Embryonic facial prominence (tissue), 1 donor: ENCODE results near the gene SIK3.
"Not testable (repeated sequence)": the region's sequence is repeated elsewhere in the genome, so short reads cannot be mapped to it uniquely, and the experiment has no call there.

Experiments used
- DNase-seq: peaks from one replicate; pipeline ENCODE4 v3.0.0-alpha.2; 2016; ENCODE audit errors: extremely low spot score

SIK3 gene

DNA sequence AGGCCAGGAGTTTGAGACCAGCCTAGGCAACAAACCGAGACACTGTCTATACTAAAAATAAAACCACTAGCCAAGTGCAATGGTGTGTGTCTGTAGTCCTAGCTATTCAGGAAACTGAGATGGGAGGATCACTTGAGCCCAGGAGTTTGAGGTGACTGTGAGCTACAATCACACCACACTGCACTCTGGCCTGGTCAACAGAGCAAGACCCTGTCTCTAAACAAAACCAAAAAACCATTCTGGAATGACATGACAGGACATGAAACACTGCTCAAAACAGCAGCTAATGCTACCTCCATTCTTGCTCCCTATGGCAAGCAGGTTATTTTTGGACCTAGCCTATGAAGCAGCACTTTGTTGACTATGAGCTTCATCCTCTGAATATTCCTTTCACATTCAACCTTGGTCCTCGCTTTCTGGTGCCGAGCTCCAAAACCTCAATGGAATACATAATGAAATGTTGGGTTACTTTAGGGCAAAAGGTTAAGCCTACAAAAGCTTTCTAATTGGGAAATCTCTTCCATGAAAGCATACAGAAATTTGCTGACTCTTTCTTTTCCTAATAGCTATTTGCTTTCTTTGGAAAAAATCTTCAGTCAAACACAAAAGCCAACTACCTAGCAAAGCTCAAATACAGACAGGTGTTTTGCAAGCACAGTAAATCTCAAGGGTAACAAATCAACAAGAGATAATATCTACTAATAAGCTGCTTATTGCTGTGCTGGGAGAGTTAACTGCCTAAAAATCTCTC lies 21.1 kb downstream of the SIK3 start:
- no peak for DNase-seq

DNA sequence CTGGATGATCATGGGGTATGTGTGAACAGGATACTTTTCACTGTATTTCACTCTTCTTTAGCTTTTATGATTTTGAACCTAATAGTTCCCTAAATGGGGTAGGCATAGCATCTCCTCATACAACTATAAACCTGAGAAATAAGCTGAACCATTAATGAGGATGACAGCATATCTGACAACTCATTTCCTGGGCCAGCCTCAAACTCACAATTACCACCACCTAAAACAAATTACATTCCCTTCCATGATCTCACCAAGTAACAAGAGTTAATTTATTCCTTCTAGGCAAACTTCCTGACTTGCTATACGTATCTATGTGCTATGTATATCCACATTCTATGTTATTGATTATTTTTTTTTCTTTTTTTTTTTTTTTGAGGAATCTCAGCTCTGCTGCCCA lies 23.0 kb downstream of the SIK3 start:
- DNase-seq = no peak

DNA sequence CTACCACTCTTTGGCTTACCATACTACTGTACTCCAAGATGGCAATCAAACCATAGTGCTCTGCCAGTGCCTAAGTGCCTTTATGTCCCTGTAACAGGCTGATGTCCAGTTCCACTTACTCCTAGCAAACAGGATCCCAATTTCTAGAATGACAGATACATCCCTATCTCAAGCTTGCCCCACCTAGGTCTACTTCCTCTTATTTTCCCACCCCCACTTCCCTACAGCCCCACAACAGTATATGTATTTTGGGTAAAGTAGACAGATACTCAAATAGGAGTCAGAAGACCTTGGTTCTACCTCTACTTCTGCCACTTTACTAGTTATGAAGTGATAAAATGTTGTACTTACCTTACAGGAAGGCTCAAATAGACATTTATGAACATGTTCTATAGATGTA lies 24.1 kb downstream of the SIK3 start:
- DNase-seq = no peak

DNA sequence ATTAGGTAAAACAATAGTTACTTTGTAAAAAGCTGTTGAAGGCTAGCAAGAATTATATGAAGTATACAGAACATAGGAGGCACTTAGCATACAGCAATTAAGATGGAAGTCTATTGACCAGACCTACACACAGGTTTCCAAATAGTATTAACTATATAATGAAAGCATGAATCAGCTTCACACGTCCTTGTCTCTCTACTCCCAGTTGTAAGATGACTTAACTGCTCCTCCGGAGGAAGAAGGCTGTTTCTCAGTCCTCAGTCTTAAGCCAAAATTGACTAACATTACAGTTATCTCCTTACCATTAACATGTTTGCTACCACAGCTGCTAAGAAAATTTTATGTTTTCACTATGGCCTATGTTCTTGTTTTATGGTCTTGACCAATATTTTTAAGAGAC lies 24.7 kb downstream of the SIK3 start:
- DNase-seq = no peak

DNA sequence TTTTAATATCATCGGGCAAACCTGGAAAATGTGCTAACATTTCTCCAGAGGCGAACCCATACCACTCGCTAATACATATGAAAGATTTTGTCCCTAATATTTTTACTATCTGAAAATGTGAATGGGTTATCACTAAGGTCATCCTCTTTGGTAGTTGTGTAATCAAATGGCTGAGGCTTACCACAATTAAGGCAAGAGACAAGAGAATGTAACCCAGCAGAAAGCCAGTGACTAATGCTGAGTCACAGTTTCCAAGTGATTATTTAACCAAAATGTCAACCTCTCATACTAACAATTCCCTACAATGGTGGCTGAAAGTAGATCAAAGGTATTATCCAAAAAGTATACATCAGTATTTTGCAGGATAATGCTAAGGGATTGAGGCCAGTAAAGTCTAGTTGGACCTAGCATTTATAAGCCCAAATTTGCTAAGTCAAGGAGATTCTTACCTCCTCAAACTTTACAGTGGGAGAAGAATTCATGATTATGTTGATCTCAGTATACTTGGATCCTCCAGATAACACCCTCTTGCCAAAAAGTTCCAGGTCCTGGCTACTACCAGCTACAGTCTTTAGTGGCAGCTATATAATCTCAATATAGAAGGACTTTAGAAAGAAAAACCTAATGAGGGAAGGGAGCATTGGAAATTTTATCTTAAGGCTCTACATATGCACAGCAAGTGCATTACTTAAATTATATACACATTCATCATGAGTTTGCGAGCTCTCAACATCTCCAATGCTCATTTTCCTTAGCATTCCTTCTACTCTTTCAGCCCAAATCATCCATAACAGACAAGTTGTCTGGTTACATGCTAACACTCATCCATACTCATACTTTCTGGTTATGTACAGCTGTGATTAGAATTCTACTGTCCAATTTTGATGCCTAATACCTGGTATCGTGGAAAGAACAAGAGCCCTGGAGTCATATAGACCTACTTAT lies 25.4 kb downstream of the SIK3 start:
- DNase-seq = no peak

DNA sequence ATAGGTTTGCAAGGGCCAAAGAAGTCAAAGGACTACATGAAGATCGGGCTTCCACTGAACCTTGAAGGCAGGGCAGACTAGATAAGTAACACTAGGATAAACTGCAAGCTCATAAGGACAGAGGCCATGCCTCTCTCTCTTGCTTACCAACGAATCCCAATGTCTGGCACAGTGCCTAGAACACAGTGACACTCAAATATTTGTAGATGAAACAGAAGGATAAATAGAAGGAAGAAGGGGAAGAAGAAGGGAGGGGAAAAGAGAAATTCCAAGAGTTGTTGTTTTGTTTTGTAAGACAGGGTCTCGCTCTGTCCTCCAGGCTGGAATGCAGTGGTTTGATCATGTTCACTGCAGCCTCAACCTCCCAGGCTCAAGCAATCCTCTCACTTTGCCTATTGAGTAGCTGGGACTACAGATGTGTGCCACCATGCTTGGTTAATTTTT lies 26.9 kb downstream of the SIK3 start:
- no peak for DNase-seq

DNA sequence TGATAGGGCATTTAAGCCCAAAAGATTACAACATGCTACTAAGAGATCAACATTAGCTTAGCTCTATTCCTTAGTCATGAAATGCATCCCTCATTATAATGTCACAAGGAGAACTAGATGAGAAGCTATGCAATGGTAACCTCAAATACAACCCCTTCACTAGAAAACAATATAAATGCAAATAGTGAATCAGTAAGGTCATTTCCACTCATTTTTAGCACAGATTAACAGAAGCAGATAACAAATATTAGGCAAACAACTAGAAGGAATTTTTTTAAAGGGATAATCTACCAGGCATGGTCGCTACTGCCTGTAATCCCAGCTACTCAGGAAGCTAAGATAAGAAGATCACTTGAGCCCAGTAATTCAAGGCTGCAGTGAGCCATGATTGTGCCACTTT lies 28.2 kb downstream of the SIK3 start:
- no peak for DNase-seq

DNA sequence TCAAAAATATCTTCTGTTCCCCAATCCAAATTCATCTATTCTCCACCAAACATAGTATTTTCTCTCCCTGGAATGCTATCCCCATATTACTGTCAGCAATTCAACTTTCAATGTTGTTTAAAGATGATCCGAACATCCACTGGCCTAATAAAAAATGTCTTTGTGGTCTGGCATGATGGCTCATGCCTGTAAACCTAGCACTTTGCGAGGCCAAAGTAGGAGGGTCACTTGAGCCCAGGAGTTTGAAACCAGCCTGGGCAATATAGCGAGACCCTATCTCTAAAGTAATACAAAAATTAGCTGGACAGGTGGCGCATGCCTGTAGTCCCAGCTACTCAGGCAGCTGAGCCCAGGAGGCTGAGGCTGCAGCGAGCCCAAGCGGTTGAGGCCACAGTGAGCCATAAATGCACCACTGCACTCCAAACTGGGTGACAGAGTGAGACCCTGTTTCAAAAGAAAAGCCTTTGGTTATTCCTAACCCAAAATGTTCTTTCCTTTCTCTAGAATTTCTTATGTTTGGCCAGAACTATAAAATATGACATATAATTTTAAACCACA lies 29.8 kb downstream of the SIK3 start:
- DNase-seq = no peak

DNA sequence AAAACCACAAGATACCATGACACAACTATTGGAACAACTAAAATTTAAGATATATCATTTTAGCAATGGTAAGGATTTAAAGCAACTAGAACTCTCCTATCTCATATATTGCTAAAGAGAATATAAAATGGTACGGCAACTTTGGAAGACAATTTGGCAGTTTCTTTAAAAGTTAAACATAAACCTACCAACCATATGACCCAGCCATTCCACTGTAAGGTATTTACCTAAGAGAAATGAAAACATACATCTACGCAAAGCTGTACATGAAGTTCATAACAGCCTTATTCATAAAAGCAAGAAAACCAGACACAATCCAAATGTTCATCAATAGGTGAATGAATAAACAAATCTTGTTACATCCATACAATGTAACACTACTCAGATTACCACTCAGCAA lies 31.3 kb downstream of the SIK3 start:
- no peak for DNase-seq

DNA sequence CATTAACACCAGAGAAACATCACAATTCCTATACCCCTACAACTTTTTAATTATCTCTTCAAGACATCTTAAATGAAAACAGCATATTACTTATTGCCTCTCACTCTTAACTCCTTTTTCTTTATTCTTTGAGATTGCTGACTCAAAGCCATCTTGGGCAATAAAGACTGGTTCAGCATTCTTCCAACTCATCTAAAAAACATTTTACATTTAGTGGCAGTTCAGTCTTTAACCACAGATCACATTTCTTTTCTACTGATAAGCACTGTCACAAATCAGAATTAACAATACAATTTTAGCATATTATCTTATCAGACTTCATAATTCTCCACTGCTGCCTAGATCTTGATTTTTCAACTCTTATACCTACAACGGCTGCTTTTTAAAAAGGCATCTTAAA lies 34.0 kb downstream of the SIK3 start:
- no peak for DNase-seq

DNA sequence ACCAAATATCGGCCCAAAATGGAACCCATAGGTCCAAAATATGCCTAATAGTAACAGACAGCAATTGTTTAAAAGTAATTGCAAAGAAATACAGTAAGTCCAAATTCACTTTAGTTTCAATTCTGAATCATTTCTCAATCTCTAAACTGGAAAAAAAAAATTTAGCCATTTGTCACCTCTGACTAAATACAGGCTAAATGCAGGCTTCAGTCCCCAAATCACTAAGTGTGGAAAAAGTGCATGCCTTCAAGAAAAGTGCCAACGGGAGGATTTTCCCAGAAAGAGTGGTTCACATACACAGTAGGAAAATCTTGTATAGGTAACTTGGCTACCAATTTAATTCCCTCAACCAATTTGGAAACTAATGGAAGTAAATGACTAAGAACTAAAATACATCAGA lies 35.7 kb downstream of the SIK3 start:
- no peak for DNase-seq

DNA sequence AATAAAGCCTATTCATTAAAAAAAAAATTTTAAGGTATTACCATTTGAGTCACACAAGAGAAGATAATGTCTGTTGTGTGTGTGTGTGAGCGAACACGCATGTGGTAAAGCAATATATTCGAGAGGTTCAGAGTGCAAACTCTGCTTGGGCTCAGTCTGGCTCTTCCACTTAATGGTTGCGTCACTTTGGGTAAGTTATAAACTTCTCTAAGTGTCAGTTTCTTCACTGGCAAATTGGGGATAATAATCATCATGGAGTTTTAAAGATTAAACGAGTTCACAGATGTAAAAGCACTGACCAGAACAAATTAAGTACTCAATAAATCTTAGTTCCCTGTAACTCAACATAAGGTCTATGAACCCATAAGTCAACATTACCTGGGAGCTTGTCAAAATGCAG lies 37.0 kb downstream of the SIK3 start:
- no peak for DNase-seq

DNA sequence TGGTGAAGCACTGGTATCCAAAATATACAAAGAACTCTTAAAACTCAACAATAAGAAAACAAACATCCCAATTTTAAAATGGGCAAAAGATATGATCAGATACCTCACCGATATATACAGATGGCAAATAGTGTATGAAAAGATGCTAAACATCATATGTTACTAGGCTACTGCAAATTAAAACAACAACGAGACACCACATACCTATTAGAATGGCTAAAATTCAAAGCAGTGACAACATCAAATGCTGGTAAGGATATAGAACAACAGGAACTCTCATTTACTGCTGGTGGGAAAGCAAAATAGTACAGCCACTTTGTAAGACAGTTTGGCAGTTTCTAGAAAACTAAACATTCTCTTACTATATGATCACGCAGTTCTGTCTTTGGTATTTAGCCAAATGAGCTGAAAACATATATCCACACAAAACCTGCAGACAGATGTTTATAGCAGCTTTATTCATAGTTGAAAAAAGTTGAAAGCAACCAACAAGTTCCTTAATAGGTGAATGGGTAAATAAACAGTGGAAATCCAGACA lies 38.5 kb downstream of the SIK3 start:
- no peak for DNase-seq

DNA sequence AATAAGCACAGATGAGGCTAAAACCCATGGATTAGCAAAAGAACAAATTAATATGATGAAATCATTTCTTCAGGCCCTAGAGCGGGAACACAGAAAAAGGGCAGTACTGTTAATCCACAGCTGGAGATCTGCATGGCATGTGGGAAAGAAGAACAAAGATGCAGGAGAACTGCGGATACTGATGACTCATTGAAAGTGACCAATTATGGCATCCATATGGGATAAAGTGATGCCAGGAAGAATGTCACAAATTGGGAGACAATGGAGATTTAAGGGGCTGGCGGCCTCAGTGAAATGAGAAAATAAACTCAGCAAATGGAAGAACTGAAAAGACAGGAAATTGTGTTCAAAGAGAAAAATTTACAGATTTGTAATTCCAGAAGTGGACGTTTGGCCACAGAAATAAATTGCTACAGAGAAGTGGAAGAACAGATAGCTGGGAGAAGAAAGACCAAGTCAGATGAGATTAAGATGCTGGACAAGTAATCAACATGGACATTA lies 39.4 kb downstream of the SIK3 start:
- DNase-seq = no peak

DNA sequence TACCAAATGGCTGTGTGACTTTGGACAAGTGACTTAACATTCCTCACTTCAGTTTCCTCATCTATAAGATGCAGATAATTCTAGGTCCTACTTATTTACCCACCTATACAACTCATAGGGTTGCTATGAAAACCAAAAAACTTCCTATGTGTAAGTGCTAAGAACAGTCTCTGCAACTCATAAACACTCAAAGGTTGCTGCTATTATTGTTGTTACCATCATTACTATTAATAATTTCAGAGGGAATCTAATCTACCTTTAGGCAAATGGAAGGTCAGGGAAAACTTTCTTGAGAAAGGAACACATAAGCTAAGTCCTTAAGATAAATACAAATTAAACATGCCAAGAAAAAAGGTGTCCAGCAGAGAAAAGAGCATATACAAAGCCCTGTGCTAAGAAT lies 40.5 kb downstream of the SIK3 start:
- no peak for DNase-seq

DNA sequence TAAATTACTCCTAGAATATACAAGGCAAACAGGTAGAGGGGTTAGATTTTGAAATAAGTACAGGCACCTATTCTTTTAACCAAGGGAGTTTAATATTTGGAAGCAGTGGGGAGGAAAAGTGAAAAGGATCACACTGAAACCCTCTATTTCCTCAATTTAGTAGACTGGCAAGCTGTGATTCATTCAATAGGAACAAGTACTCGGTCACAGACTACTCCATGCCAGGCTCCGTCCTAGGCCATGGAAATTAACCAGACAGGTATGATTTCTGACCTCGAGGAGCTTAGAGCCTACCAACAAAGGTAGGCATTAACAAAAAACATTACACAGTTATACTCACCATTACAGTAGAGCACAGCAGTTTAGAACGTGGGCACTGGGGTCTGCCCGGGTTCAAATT lies 40.9 kb downstream of the SIK3 start:
- no peak for DNase-seq

DNA sequence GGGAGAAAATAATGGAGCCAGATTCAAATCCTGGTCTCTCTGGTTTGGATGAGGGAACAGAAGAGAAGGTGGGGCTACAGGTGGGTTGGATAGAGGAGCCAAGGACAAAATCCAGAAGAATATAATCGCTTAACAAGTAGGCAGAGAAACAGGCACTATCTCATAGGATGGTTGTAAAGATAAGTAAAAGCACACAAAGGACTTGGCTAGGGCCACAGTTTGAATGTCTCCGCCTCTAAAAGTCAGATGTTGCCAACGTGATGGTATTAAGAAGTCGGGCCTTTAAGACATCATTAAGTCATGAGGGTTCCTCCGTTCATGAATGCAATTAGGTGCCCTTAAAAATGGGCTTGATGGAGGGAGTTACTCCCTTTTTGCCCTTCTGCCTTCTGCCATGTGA lies 42.8 kb downstream of the SIK3 start:
- DNase-seq = no peak

DNA sequence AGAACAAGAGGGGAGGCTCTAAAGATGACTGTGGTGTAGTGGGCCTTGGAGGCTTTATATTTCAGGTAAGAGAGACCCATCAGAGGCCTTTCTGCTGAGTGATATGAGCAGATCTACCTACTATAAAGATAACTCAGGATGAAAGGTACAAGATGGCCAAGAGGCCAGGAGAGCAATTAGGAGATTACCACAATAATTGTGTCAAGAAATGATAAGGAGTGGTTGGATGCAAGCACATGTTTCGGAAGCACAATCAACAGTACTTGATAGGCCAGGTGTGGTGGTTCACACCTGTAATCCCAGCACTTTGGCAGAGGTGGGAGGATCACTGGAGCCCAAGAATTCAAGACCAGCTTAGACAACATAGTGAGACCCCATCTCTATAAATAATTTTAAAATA lies 43.8 kb downstream of the SIK3 start:
- no peak for DNase-seq

DNA sequence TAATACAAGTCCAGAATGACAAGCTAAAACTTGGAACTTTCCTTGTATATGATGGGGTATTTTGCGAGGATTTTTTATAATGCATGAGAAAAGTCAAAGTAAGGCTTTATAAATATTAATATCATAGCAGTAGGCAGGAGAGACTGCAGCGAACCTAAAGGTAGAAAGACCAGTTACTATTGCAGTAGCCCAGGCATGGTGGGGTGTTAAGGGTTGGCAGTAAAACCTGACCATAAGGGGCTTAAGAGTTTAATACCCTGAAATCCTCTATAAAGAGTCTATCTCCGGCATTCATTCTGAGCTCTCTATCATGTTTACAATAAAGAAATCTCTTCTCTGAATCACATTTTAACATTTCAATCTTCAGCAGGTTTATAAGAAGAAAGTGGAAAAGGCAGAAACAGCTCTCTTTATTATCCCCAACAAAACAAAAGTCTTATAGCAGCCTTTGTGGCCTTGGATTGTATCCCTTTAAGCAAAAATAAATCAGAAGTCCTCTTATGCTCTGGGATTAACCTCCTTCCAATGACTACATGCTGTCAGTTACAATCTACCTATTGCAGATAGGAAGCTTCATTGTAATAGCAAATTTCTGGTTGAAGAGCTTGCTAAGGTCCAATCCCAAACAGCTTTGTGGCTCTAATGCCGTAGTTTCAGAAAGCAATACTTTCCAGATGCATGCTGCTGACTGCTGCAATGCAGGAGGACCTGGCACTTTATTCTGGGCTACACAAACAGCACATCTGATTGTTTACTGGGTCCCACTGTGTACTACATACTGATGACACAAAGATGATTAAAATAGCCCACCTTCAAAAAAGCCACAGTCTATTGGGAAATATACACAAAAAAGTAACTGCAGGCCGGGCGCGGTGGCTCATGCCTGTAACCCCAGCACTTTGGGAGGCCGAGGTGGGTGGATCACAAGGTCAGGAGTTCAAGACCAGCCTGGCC lies 45.8 kb downstream of the SIK3 start:
- DNase-seq = no peak

DNA sequence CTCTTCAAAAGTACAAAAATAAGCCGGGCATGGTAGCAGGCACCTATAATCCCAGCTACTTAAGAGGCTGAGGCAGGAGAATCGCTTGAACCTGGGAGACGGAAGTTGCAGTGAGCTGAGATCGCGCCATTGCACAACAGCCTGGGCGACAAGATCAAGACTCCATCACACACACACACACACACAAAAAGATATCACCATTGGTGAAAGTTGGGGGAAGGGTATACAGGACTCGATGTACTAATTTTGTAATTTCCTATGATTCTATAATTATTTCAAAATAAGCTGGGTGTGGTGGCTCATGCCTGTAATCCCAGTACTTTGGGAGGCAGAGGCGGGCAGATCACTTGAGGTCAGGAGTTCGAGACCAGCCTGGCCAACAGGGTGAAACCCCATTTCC lies 48.1 kb downstream of the SIK3 start:
- not testable (repeated sequence) for DNase-seq

DNA sequence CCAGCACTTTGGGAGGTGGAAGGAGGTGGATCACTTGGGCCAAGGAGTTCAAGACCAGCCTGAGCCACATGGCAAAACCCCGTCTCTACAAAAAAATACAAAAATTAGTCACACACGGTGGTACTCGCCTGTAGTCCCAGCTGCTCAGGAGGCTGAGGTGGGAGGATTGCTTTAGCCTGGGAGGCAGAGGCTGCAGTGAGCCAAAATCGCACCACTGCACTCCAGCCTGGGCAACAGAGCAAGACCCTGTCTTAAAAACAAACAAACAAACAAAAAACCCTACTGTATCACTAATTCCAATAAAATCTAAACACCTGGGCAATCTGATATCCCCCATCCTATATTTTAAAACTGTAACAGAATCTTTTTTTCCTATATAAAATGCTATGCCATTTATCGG lies 51.6 kb downstream of the SIK3 start:
- not testable (repeated sequence) for DNase-seq
